Measurements from ENCODE around the gene OR1L8.
"Not testable (repeated sequence)": the region's sequence is repeated elsewhere in the genome, so short reads cannot be mapped to it uniquely, and the experiment has no call there.

GRCh38 chr9:122583284-122583683 lies at the start of gene OR1L8:
- TF ChIP-seq CTCF, EP300 (IDR thresholded peaks at IDR 0.05): not testable (repeated sequence)

Measured in esophagus muscularis mucosa (tissue), 3 donors.